NCI-H774 (cell line): ENCODE measurements around the gene NTRK3.

Experiments used
- DNase-seq: peaks from one replicate; lab custom pipeline; 2025; lab: John Stamatoyannopoulos, UW

Gene NTRK3

DNA sequence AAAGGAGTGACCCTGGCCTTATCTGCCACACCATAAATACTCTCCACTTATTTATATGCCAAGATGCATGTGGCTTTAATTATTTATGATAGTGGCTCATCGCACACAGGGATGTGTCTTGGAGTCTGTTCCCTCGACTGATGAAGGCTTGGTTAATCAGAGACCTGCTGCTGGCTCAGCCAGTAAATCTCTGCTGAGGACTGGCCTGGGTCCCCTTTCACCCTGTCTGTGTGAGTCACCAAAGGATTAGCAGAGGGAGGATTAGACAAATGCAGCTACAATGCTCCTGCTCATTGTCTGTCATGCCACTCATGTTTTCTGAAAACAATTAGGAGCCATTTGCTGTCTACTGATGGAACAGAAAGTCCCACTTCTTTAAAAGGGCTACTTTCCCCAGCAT lies 226.8 kb downstream of the NTRK3 start:
- DNase-seq: no peak

DNA sequence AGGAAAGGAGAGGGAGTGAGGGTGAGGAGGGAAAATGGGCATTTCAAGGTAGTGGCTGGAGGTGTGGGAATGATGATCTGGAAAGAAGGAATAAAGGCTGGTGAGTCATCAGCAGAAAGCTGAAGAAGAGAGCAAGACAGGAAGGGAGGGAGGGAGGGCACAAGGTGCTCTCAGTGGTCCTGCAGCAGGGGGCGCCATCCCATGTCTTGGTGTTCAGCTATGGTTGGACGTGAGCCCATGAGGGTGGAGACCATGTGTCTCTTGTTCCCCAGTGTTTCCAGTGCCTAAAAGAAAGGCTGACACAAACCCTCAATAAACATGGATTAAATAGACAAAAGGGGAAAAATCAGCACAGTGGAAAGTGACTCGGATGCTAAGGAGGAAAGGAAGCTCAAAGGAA lies 228.5 kb downstream of the NTRK3 start:
- DNase-seq: no peak

DNA sequence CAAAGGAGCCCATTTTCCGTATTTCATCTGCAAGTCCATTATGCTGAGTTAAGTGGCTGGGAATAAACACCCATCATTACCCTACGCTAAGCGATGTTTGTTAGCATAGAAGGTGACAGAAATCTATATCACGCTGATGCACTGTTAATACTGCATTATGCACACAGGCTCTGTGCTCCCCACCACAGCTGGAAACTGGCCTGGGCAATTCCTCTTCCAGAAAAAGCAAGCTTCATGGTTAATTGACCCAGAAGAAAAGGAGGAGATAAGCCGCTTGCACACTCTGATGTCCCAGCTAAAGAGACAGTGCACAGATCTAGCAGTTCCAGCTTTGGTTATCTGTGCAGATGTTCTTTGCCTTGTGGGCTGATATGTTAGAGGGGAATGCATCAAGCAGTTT lies 232.6 kb downstream of the NTRK3 start:
- no peak for DNase-seq

DNA sequence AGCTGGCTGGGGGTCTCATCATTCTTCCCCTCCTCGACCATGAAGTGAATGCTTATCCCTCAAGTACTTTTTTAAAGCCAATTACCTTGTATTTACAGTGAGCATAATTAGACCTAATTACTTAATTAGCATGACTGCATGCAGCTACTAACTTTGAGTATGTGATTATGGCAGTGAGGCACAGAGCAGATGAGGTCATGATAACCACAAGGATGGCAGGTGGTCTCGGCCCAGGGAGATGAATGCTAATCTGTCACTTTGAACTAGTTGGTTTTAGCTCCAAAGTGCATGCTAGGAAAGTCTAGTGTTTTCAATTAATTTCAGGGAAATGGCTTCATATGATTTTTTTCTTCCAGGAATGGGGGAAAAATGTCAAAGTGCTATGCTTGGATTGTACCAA lies 233.8 kb downstream of the NTRK3 start:
- DNase-seq: peak; percentile 26

DNA sequence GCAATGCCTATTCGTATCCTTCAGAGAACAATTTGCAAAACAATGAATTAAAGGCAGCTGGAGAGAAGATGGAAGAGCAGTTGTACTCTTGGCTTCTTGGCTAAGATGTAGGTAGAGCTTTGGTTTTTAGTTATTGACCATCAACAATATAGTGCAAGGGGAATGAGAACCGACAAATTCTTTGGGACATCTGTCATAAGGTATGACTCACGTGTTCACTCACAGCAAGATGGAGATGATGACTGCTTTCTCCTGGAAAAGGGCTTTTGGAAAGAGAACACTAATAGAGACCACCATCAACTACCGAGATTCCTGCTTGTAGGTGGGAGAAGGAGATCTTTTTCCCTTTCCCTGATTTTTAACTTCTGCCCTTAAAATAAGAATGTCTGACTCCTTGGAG lies 234.9 kb downstream of the NTRK3 start:
- no peak for DNase-seq

DNA sequence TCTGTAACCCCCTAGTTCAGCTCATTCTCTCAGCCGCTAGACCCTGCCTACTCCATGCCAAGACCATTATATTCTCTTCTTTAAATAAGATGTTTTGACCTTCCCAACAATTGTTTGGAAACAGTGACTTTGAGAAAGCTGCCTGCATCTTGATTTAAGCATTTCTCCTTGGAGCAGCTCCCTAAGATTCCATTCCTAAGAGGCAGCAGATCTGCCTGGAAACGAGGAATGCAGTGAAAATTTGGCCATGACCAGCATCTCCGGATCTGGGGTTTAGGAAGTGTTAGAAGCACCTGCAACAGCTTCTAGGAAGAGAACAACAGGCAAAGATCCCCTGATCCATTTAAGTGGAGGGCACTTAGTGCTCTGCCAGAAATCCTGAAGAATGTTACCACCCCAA lies 235.7 kb downstream of the NTRK3 start:
- DNase-seq: no peak

DNA sequence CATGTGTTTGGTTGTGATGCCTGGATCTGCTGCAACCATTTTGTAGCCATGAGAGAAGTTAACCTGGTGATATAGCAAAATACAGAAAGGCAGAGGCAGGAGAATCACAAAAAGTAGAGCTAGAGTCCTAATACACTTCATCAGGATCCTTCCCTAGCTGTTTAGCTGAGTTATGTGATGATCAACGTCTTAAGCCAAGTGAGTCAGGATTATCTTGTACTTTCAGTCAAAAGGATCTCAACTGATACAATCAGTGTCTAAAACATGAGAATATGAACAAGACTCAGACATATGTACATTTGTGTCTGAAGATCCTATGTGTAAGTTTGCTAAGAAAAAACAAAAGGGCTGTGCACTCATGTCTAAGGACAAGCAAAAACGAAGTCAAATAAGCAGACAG lies 236.9 kb downstream of the NTRK3 start:
- no peak for DNase-seq

DNA sequence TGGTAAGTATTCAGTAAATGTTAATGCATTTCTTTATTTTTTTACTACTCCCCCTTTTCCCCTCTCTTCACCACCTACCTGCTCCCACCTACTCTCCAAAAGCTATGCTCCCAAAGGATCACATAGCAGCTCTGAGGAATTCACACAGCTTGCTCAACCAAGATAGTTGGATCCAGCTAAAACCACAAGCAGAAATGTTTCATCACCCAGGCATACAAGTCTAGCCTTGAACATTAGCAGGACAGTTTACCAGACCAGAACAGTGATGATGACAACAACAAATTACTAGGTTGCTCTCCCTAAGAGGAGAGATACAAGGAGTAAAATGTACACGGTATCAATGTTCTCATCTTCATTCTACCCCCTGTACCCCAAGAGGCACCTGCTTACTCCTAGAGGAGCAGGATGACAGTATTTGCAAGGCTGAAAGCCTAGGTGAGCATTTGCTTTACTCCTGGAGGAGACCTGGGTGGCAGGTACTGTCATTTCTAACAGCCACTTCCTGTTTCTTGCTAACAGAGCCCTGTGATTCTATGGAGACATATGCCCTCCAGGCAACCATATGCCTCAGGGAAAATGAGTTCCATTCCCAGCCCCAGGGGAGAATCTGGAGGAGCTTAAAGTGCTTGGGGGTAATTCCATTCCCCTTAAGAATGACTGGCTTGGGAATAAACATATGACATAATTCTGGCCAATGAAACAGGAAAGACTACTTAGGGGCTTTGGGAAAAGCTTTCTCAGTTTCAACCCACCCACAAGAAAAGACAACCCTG lies 237.5 kb downstream of the NTRK3 start:
- DNase-seq: no peak

DNA sequence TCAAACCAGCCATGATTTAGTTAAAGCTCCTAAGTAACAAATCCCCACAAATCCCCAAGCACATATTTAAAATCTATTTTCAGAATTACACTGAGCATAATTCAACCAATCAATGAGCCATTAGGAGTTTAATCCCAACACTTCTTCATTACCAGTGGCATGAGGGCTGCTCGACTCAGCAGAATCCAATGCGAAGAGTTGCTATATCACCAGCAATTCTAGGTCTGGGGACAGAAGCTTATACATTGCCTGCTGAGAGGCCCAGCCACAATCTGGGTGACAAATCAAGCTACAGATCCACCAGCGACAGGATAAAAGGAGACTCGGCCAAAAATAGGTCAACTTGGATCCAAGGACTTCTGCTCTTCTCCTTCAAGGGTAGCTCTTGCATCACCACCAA lies 238.8 kb downstream of the NTRK3 start:
- DNase-seq: no peak

DNA sequence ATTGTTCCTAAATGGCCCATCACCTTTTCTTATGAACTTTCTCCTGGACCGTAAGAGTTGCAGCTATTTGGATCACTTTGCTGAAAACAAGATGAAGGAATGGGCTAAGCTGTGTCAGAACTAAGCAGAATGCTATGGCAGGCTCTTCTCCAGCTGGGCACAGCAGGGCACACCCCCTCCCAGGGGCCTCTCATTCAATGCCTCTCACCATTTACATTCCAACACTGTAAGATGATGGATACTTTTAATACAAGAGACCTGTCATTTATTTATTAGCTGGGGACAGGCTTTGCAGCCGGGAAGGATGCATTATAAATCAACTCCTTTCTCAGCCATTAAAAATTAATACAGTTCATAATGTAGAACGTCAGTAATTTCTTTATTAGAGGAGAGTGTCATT lies 240.1 kb downstream of the NTRK3 start:
- DNase-seq: no peak

DNA sequence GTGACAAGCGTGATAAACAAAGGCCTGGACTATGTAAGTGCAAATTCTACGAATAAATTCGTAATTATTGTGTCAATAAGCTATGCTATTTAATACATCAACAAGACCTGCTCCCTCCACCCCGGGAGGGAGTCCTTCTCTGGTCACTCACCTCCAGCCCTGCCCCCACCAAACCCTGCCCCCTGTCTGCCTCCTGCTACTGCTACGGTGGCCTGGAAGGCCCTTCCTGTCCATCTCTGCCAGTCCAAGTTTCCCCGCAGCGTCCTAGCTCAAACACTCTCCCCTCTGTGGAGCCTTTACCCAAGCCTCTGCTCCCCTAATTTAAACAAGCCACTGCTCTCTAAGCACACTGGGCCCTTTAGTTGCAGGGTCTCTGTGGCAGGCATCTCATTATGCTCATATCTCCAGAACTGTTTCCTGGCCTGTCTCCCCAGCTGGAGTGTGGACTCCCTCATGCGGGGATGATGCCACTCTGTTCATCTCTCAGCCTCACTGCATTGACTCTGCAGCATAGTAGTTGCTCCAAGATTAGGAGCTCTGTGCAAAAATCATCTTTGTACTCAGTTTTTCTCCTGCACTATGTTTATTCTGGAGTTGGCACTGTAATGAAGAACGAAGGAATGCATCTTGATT lies 241.2 kb downstream of the NTRK3 start:
- no peak for DNase-seq

DNA sequence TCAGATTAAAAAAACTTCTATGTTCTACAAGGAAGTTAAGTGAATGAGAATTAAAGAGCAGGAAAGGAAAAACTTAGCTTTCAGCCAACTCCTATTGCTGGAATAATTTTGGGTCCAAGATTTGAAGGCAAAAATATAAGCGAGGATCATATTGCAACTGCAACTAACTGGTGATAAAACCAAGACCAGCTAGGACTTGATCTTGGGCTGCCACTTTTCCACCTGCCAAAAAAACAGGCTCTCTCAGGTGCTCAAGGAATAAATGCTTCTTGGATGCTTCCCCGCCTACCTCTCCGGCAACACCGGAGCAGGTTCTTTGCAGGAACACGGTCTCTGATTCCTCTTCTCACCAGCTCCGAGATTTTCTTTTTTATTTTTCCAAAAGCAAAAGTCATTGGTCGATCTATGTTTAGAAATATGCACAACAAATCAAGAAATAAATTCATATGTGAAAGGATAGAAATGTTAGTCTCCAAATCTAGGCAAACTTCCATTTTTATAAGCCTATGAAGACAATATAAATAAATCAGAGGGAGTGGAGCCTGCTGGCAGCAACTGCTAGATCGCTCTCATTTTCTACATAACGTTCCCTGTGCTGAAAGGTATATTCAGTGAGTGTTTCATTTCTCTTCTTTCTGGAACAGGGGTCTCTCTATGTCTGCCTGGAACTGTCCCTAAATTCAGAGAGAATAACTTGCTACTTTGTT lies 241.9 kb downstream of the NTRK3 start:
- DNase-seq: no peak

DNA sequence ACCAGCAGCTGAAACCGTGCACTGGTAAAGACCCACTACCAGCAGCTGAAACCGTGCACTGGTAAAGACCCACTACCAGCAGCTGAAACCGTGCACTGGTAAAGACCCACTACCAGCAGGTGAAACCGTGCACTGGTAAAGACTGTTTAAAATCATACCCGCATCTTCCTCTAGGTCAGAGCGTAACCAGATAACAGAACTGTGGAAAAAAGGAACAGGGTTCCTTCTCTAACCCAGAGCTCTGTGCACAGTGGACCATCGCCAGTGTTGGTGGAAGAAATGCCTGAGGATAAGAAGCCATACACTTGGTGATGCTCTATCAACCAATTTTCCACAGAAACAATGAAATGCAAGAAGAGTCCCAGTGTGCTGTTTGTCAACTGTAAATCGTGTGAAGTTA lies 243.4 kb downstream of the NTRK3 start:
- no peak for DNase-seq

DNA sequence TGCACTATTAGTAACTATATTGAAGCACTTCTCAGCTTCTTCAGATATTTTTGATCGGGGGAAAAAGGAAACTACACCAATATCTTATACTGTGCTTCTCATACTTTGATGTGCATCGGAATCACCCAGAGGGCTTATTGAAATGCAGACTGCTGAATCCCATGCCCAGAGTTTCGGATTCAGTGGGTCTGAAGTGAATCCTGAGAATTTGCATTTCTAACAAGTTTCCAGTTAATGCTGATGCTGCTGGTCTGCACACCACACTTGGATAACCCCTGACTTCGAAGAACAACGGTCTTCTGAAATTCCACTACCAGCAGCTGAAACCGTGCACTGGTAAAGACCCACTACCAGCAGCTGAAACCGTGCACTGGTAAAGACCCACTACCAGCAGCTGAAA lies 243.9 kb downstream of the NTRK3 start:
- no peak for DNase-seq

DNA sequence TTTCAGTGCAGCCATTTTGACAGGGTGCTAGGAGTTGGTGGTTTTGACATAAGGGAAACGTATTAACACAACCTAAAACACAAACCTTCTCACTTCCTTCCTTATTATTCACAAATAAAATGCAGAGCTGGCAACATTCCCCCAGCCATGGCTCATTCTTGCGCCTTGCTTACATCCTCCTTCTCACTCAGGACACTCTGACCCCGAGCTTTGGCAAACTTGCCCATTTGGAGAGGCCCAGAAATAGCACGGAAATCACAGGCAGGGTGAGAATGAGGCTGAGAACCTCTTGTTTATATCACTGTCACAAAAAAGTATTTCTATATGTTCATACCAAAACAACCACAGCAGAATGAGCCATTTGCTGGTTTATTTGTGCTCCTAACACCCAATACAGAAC lies 244.3 kb downstream of the NTRK3 start:
- no peak for DNase-seq

DNA sequence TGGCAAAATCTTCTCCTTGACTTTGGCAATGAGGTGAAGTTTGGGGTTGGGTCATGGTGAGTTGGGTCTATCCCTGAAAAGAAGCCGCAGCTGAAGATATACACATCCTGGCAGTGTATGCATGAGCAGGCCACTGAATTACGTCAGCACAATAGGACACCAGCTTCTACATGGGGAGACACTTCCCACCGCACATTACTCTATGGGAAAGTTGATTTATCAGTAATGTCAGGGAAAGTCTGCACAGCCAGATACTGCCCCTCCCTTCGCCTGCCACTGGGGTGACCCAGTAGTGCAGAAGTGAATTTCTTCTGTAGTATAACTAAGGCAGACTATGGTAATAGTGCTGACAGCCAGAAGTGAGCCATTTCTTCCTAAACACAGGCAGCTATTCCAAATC lies 245.0 kb downstream of the NTRK3 start:
- no peak for DNase-seq

DNA sequence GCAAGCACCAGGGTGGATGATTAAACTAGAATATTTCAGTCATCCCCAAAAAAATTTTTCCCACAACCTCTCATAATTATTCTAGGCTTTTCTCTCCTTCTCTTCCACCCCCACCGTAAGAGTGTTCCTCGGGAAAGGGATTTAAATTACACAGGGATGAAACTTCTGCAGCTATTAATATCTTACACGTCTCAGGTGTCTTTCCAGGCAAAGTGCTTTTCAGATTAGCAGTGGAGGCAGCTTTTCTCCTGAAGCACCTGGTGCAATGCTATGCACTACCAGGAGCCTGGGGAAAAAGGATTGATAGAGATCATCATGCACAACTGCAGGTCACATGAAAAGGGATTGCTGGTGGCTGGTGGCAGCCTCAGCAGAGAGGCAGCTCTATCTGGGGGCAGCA lies 250.4 kb downstream of the NTRK3 start:
- no peak for DNase-seq

DNA sequence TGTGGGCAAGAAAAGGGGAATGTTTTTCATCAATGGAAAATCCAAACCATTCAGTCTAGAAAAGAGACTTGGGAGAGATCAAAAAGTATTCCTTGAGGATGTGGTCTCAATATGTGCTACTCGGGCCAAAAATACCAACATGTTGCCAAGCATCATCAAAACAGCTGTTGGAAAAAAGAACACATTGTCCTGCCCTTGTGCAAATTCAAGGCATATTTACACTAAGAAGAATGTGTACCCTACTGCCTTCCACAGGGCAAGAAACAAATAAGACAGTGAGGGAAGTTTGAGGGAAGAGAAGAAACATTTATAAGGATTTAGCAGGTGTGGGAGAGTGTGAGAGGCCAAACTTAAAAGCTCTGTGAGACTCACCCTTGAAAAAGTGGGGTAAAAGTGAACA lies 252.1 kb downstream of the NTRK3 start:
- no peak for DNase-seq

DNA sequence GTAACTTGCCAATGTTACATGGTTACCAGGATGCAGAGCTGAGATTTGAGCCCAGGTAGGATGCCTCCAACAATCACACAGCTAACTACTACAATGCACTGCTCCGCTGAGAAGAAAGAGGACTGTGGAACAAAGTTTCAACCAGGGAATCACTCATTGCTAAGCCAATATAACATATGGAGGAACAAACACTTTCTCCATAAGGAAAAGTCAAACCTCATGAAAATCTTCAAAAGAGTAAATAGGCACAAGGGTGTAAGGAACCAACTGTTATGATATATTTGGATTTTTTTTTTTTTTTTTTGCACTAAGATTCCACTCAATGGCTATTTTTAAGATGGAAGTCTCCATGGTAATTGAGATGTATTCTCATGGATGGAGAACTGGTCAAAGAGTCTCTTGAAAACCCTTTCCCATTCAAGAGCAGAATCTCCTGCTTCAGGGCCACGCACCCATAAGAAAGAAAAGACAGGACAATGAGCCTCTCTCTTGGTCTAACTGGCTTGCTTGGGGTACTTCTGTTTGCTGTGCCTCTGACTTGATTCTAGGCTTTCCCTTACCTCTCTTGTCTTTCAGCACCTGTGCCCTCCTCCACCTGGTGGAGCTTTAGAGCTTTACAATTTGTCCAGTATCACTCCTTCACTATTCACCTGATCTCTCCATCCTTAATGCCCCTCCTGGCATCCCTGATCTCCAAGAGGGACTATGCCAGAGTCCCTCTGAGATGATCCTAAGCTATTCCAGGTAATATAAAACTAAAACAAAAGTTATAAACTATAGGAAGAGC lies 252.8 kb downstream of the NTRK3 start:
- DNase-seq: no peak

DNA sequence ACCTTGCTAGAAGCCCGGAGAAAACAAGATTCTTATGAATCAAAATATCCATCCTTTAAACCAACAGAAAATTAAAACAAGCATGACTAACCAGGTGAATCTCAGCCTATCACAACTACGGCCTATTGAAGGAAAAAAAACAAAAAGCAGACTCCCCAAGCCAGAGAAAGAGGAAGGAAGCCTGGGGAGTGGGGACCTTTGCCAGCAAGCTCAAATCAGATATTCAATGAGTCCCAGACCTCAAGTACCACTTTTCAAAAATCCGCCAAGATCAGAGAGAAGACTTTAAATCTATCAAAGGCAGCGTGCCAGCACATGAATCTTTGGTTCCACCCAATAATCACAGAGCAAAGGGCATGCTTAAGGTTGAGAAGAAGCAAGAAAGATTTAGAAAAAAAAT lies 253.8 kb downstream of the NTRK3 start:
- DNase-seq: no peak

DNA sequence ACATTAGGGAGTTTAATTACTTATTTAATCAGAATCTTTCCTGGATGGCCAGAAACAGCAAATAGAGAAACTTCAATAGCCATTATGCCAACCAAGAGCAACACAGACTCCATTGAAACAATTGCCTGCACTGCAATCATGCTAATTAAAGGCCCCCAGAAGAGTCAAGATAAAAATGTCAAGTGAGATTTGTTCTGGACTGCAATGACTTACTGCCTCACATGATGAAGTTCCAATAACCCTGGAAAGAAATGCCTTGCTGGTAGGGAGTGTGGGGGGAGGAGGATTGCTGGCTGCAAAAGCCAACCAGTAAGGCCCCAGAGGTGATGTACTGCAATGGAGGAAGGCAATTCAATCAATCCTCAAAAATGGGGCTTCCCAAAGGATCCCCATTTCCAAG lies 257.9 kb downstream of the NTRK3 start:
- no peak for DNase-seq

DNA sequence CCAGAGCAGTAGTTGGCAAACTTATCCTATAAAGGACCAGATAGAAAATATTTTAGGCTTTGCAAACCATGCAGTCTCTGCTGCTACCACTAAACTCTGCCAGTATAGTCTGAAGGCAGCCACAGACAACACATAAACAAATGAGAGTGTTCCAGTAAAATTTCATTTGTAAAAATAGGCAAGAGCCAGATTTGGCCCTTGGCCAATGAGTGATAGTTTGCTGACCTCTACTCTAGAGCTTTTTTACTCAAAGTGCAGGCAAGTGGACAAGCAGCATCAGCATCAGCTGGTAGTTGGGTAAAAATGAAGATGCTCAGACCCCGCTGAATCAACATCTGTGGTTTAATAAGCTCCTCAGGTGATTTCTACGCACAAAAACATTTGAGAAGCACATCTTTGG lies 269.8 kb downstream of the NTRK3 start:
- DNase-seq: no peak

DNA sequence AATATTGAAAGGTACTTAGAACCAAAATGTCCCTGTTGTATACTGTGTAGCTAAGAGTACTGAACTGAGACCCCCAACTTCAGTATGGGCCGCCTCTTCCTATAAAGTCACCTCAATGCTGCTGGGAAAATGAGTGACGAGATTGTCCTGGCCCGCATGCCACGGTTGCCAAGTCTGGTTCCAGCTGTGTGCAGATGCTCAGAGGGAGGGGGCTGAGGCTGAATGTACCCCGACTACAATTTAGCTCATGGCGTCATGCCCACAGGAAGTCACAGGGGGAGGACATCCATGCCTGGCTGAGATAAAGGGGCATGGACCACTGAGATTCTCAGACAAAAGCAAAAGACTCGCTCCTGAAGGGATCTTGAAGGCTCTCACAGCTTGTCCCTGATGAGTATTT lies 271.1 kb downstream of the NTRK3 start:
- no peak for DNase-seq
